ENCODE measurements around the gene GALNT14. TPM values are rescaled to one million over a fixed set of nuclear protein-coding genes. Genes with fewer than 3 reads are reported as not detected.

GALNT14 gene
- total RNA-seq, 1 experiment from 2014 or later = 6.0 TPM

GRCh38 chr2:31060397-31060796, 77.8 kb downstream of the GALNT14 start (continued):
- no peak for TF ChIP-seq ZNF263 (CRISPR knock-in tag; IDR thresholded peaks at IDR 0.05; ENCODE audit: low read depth)

GRCh38 chr2:31058096-31059035, 79.9 kb downstream of the GALNT14 start:
- H3K4me1 Mint-ChIP-seq = peaks cover 6% of the 10 kb centered on the region
- POLR2A ChIA-PET = no interaction called here
- no peak for ATAC-seq
- H3K4me3 Mint-ChIP-seq = no peak overlapping the region
- no peaks in the 10 kb centered on the region for H3K27me3 Mint-ChIP-seq (ENCODE audit: low read depth)
- DNase-seq (ENCODE audit: low spot score) = no peak
- H3K36me3 Mint-ChIP-seq = no peaks in the 10 kb centered on the region
- no peak overlapping the region for H3K27ac Mint-ChIP-seq
- CTCF ChIA-PET = interaction anchor here (1.0 kb wide), 1 partner anchor 617 kb away, joined by 3 read pairs; no protein-coding TSS in a partner anchor
- H3K9me3 Mint-ChIP-seq = peaks cover 16% of the 10 kb centered on the region
- TF ChIP-seq TP53 (CRISPR knock-in tag; IDR thresholded peaks at IDR 0.05) (no peak), KAT7 (CRISPR knock-in tag; IDR thresholded peaks at IDR 0.05; ENCODE audit: borderline replicate concordance) (no peak), TCF7 (CRISPR knock-in tag; IDR thresholded peaks at IDR 0.05; ENCODE audit: low read depth) (no peak)

GRCh38 chr2:31057691-31058090, 80.5 kb downstream of the GALNT14 start:
- Mint-ChIP-seq H3K4me1 (peaks cover 6% of the 10 kb centered on the region), H3K27me3 (ENCODE audit: low read depth) (no peaks in the 10 kb centered on the region), H3K4me3 (no peak overlapping the region), H3K9me3 (peaks cover 13% of the 10 kb centered on the region), H3K27ac (no peak overlapping the region), H3K36me3 (no peaks in the 10 kb centered on the region)
- no peak for ATAC-seq
- TF ChIP-seq ZNF416 (CRISPR knock-in tag; IDR thresholded peaks at IDR 0.05) = no peak
- no peak for TF ChIP-seq ZBTB43 (CRISPR knock-in tag; IDR thresholded peaks at IDR 0.05)
- no peak for TF ChIP-seq GRHL2 (CRISPR knock-in tag; IDR thresholded peaks at IDR 0.05; ENCODE audit: insufficient replicate concordance, severe bottlenecking)
- TF ChIP-seq SP1 (CRISPR knock-in tag; conservative IDR thresholded peaks at IDR 0.05) = no peak
- TF ChIP-seq NFYB (CRISPR knock-in tag; conservative IDR thresholded peaks at IDR 0.05; ENCODE audit: low read depth) = no peak
- TF ChIP-seq E2F4 (CRISPR knock-in tag; IDR thresholded peaks at IDR 0.05; ENCODE audit: borderline replicate concordance, low read depth) = no peak
- no peak for TF ChIP-seq TEAD1 (CRISPR knock-in tag; IDR thresholded peaks at IDR 0.05)
- TF ChIP-seq MYBL2 (CRISPR knock-in tag; IDR thresholded peaks at IDR 0.05) = no peak
- TF ChIP-seq HMGA2 (CRISPR knock-in tag; IDR thresholded peaks at IDR 0.05) = no peak
- no peak for TF ChIP-seq ZNF138 (CRISPR knock-in tag; conservative IDR thresholded peaks at IDR 0.05)
- no peak for TF ChIP-seq SOX15 (CRISPR knock-in tag; IDR thresholded peaks at IDR 0.05)
- TF ChIP-seq ZNF423 (CRISPR knock-in tag; IDR thresholded peaks at IDR 0.05) = no peak
- no peak for TF ChIP-seq ZBTB21 (CRISPR knock-in tag; IDR thresholded peaks at IDR 0.05; ENCODE audit: borderline replicate concordance)
- no peak for TF ChIP-seq JAZF1 (CRISPR knock-in tag; IDR thresholded peaks at IDR 0.05)
- CTCF ChIA-PET = interaction anchor here (1.0 kb wide), 1 partner anchor 618 kb away, joined by 3 read pairs; no protein-coding TSS in a partner anchor
- POLR2A ChIA-PET = no interaction called here
- no peak for DNase-seq (ENCODE audit: low spot score)

- ATAC-seq = no peak
- Mint-ChIP-seq H3K4me1 (peaks cover 1% of the 10 kb centered on the region), H3K9me3 (peaks cover 1% of the 10 kb centered on the region; the same call in 1 of the 2 replicates), H3K27ac (no peak overlapping the region), H3K27me3 (ENCODE audit: low read depth) (no peaks in the 10 kb centered on the region), H3K36me3 (no peaks in the 10 kb centered on the region), H3K4me3 (no peak overlapping the region)
- TF ChIP-seq TEAD1 (CRISPR knock-in tag; IDR thresholded peaks at IDR 0.05) (no peak), ZBTB21 (CRISPR knock-in tag; IDR thresholded peaks at IDR 0.05; ENCODE audit: borderline replicate concordance) (no peak), MLX (CRISPR knock-in tag; IDR thresholded peaks at IDR 0.05) (no peak), E2F5 (CRISPR knock-in tag; IDR thresholded peaks at IDR 0.05) (no peak), ZNF396 (CRISPR knock-in tag; IDR thresholded peaks at IDR 0.05; ENCODE audit: borderline replicate concordance) (no peak), OVOL2 (CRISPR knock-in tag; IDR thresholded peaks at IDR 0.05; ENCODE audit: borderline replicate concordance) (no peak), ZNF512 (CRISPR knock-in tag; IDR thresholded peaks at IDR 0.05; ENCODE audit: borderline replicate concordance) (no peak), GABPB1 (CRISPR knock-in tag; IDR thresholded peaks at IDR 0.05) (no peak), SOX15 (CRISPR knock-in tag; IDR thresholded peaks at IDR 0.05) (no peak), FOXP1 (CRISPR knock-in tag; IDR thresholded peaks at IDR 0.05; ENCODE audit: borderline replicate concordance) (no peak), ZNF416 (CRISPR knock-in tag; IDR thresholded peaks at IDR 0.05) (no peak), ZNF423 (CRISPR knock-in tag; IDR thresholded peaks at IDR 0.05) (no peak)
- DNase-seq (ENCODE audit: low spot score) = no peak
- POLR2A ChIA-PET = no interaction called here
- CTCF ChIA-PET = no interaction called here
These were observed 82.3 kb downstream of the GALNT14 start for GRCh38 chr2:31055938-31056337.
